HG03571 (cell line): Measurements from ENCODE around the gene CHMP3.
"Not testable (repeated sequence)": the region's sequence is repeated elsewhere in the genome, so short reads cannot be mapped to it uniquely, and the experiment has no call there.

Experiments used
- ATAC-seq: cut with Tn5 transposase; IDR thresholded peaks from one replicate; pipeline ENCODE4 v1.9.1; 2021; ENCODE audit not compliant: unreplicated experiment

Gene CHMP3

DNA sequence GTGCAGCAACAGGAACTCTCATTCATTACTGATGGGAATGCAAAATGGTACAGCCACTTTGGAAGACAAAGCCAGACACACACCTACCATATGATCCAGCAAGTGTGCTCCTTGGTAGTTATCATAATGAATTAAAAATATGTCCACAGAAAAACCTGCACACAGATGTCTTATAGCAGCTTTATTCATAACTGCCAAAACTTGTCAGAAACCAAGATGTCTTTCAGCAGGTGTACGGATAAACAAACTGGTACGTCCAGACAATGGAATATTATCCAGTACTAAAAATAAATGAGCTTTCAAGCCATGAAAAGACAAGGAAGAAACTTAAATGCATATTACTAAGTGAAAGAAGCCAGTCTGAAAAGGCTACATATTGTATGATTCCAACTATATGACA lies 50.4 kb downstream of the CHMP3 start:
- no peak for ATAC-seq

DNA sequence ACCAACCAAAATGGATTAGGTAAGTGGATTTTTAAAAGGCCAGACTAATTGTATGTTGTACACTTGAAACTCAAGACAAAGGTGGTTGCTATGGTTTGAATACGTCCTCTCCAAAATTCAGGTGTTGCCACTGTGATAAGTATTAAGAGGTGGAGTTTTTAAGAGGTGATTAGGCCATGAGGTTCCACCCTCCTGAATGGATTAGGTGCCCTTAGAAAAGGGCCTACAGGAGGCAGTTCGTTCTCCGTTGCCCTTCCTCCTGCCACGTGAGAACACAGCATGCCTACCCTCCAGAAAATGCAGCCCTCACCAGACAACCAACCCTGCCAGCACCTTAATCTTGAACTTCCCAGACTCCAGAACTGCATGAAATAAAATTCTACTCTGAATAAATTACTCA lies 51.2 kb downstream of the CHMP3 start:
- ATAC-seq = no peak

DNA sequence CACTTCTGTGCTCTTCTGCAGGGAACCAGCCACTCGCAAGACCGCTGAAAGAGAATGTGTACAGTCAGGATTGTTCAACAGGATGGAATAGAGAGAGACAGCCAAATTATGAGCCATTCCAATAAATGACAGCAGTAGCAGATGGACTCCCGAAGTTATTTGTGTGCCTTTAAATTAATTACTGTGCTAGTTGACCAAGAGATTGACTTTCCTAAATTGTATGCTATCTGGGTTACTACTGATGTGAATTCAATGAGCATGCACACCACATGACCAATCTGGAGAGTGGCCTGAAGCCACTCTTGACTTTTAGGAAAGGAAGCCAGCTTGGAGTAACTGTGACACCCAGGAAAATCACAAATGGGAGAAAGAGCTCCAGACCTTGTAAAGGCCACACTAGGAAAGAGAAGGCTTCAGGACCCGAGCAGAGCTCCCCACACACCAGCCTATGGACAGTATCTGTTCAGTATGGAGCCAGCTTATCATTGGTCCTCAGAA lies 52.8 kb downstream of the CHMP3 start:
- no peak for ATAC-seq

DNA sequence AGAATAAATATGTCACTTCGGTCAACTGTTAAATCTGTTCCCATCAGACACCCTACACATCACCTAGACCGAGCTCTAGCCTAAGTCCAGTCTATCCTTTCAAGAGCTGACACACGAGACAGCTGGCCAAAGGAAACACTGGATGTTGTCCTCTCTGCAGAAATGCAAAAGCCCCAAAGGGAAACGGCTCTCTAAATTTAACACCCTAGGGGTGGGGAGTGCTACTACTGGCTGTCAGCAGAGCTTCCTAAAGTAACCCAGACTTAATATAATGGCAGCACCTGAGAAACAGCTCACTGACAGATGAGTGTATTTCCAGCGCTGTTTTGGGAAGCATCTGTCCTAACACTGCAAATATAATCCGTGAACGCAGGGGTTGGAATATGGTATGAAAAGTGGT lies 55.6 kb downstream of the CHMP3 start:
- no peak for ATAC-seq

DNA sequence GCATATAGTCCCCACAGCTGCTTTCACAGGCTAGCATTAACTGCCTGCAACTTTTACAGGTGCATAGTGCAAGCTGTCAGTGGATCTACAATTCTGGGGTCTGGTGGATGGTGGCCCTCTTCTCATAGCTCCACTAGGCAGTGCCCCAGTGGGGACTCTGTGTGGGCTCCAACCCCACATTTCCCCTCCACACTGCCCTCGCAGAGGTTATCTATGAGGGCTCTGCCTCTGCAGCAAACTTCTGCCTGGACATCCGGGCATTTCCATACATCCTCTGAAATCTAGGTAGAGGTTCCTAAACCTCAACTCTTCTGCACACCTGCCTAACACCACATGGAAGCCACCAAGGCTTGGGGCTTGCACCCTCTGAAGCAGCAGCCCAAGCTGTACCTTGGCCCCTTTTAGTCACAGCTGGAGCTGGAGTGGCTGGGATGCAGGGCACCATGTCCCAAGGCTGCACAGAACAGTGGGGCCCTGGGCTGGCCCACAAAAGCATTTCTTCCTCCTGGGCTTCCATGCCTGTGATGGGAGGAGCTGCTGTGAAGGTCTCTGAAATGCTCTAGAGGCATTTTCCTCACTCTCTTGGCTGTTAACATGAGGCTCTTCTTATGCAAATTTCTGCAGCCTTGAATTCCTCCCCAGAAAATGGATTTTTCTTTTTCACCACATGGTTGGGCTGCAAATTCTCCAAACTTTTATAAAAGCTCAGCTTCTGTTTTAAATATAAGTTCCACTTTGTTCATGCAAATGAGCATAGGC lies 62.7 kb downstream of the CHMP3 start:
- no peak for ATAC-seq

DNA sequence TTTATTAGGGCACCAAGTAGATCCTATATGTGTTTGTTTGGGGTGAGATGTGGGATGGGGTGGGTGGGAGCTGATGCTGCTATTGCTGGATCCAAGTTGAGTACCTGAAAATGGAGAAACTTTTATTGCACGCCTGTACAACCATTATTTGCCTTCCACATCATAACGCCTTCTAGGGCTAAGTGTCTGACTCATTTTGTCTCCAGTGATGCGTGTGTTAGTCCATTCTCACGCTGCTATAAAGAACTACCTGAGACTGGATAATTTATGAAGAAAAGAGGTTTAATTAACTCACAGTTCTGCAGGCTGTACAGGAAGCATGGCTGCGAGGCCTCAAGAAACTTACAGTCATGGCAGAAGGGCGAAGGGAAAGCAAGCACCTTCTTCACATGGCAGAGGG lies 63.9 kb downstream of the CHMP3 start:
- ATAC-seq = no peak

DNA sequence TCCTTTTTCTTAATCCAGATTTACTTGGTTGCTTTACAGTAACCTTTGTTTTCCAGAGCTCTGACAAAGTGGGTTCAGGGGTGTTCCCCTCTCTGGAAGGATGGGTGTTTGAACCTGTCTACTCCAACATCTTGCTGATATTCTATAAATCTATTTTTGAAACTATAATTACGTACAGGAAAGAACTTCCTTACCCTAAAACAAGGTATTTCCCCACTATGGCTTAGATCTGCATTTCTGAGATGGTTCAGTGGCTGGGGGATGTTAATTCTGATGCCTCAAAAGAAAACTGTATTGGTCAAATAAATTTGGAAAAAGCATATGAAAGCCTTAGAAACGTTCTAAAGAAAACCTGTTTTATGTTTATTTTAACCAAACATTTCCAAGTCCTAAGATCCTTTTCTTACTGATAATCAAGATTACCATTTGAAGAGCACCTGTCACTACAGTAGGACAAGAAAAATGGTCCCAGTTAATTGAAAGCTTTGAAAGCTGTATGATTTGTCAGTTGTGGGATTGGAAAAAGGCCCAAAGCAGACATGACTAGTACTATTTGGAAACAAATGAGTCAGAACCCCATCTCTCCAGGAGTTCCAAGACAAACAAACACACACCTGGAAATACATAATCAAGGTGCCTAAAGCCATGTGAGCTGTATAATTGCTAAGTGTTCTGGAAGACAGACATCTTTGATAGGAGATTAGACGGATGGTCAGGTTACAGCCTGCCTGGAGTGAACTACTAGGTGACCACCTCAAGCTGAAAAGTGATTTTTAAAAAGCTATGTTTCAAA lies 64.6 kb downstream of the CHMP3 start:
- ATAC-seq = no peak

DNA sequence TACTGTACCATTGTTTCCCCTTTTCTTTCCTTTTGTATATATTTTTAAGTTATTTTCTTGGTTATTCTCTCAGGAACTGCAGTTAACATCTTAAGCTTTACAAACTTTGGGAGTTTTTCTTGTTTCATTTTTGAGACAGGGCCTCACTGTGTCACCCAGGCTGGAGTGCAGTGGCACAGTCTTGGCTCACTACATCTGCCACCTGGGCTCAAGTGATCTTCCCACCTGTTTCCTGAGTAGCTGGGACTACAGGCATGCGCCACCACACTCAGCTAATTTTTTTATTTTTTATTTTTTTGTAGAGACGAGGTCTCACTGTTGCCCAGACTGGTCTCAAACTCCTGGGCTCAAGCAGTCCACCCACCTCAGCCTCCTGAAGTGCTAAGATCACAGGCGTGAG lies 66.9 kb downstream of the CHMP3 start:
- not testable (repeated sequence) for ATAC-seq

DNA sequence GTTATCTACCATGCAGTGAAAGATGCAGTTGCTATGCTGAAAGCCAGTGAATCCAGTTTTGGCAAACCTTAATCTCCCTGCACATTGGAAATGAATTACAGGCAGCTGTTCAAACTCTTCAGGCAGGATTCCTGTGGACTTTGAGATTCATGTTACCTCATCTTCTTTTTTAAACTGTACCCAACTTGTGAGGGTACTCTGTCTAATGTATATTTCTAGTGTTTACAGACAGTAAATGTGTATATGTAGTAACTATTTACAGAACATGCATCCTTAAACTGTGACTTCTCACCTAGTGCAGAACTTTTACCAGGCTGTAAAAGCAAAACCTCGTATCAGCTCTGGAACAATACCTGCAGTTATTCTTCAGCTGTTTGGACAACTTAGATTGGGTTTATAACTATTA lies 71.2 kb downstream of the CHMP3 start:
- no peak for ATAC-seq

DNA sequence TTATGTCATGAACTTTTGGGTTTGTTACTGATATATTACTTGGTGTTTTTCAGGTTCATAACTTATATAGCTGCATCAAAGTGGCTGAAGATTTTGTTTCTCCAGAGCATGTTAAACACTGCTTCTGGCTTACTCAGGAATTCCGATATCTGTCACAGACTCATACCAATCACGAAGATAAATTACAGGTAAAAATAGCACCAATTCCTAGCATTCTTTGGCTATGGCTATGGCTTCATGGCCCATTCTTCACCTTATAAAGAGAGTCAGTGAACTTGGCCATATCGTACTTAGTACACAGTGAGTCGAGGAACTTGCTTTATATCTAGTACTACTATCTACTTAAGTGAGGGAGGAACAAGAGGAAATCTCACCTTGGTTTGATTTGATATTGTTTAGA lies 72.2 kb downstream of the CHMP3 start:
- no peak for ATAC-seq

DNA sequence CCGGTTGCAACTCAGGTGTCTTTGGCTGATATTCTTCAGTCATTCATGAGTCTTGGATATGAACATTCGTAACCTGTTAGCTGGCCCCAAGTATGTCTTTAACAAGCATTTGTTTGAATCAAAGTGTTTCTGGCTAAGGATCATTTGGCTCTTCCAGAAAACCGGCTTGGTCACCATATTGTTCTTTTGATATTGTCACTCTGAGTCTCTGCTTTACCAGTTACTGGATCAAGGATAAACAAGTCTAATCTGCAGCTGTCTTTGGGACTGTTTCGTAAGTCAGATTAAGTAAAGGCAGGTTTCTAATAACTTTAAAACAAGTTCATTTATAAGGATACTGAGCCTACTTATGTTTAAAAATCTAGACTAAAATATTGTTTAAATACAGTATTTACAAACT lies 73.0 kb downstream of the CHMP3 start:
- no peak for ATAC-seq

DNA sequence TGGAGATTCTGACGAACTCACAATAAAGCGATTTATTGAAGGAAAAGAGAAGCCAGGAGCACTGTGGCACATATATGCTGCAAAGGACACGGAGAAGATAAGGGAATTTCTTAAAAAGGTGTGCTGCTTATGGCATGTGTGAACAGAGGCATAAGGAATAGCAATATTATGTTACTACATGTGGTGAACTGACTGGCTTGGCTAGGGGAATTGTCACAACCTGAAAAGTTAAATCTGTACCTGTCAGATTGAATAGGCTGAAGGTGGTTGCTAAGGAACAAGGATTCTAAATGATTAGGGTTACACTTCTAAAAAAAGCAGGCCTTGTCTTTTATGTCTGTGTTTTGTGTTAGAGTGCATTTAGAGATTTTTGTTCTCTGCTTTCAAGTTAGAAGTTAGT lies 73.7 kb downstream of the CHMP3 start:
- no peak for ATAC-seq

DNA sequence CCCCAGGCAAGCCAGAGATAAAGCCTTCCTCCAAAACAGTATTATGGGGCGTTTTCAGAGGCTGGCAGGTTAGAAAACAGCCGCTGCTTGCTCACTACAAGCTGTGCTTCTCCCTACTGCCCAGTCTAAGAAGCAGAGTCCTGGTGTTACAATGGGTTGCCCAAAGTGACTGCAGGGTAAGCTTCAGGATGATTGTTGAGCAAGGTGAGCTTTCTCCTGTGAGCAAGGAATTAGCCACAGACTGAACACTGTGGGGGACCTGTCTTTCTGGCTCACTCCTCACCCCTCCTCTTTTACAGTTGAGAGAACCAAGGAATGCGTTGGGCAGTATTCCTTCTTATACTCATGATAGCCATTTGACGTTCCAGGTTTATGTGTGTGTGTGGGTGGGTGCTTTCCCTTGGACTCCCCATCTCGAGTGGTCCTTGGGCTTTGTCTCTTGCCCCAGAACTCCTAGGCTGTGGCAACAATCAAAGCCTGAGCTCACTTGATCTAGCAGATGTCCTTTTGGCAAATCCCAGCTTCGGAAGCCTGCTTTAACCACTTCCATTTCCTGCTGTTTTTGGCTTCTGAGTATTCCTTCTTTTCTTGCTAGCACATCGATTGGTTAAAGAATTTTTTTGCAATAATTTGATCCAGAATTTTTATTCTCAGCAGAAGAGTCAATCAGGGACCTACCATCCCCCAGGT lies 74.5 kb downstream of the CHMP3 start:
- ATAC-seq = no peak

DNA sequence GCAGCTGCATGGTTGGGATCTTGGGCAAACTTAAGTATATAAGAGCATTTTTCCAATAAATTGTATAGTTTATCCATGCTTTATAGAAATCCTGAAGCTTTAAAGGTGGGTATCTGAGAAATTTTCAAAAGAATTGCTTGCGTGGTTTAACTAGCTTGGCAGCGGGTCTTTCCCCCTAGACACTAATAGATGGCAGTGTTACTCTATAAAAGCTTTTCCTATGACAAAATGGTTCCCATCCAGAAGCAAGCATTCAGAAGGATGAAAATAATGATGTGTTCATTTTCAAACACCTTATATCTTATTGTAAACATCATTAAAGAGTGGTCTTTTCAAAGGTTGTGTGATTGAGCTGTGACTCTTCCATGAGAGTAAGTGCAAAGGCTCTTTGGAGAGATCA lies 76.2 kb downstream of the CHMP3 start:
- ATAC-seq = no peak

DNA sequence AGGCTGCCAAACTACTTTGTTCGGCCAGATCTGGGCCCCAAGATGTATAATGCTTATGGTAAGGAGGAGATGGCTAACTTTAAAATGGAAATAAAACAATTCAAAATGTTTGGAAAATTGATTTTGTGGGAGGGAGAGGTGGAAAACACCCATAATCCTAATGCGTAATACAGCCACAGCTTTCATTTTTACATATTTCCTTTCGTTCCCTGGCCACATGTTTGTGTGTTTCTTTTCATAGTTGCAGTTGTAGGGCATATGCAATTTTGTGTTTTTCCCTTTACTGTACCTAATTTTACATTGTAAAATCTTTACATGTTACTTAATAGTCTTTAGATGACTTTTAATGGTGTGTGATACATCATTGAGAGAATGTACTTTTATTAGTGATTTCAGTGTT lies 77.4 kb downstream of the CHMP3 start:
- no peak for ATAC-seq

DNA sequence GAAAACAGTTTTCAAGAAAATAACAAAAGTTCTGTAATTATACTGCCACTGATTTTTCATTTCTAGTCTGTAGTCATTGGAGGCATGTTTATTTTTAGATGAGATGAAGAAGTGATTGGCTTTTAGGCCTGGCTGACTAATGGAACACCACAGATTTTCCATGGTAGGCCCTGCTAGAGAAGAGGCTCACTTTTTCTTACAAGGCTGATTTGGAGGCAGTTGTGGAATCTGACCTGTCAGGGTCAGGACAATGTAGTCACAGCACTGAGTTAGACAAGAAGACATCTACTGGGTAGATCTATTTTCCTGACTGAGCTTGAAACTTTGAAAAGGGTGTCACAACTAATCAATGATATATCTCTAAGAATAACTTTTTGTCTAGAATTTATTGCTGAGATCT lies 78.1 kb downstream of the CHMP3 start:
- ATAC-seq = no peak

DNA sequence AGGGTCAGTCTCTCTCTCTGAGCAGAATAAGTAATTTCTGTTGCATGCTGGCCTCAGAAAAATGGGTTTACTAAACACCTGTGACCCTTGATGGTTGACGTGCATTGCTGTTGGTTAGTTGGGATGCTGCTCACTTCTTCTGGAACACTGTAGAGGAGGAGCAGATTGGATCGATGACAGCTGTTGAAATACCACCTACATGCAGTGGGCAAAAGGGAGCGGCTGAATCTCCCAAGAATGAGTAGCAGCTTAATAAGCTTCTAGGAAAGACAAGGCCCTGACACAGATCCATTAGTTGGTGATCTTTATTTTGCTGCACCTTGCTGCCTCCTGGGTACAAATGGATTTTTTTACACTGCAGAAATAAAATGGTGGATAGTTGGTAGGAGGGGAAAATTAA lies 78.9 kb downstream of the CHMP3 start:
- ATAC-seq = no peak

DNA sequence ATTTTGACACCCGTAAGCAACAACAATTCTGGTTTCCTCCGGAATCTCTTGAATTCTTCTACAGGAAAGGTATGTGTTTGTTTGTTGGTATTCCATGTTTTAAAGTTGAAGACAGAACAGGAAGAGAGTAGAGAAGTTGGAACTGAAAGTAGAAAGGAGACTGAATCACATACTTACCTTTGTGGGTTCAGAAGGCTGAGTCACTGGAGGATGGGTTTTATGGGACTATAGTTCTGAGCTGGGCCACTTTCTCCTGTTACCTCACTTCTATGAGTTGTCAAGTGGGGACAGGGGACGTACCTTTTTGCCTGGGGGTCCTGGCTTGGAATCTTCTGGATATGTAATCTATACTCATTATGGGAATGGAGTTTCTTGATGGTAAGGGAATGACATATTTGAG lies 81.2 kb downstream of the CHMP3 start:
- no peak for ATAC-seq

DNA sequence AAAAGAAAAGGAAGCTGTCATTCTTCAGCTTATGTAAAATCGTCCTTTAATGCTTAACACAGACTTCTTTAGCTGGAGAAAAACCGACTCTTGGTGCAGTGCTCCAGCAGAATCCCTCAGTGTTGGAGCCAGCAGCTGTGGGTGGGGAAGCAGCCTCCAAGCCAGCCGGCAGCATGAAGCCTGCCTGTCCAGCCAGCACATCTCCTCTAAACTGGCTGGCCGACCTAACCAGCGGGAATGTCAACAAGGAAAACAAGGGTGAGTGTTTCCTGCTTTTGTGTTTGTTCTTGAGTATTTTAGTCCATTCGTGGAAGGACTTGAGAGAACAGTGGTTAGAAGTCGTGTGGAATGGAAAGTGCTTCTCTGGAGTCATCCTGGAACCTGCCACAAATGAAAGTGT lies 83.1 kb downstream of the CHMP3 start:
- ATAC-seq = no peak

DNA sequence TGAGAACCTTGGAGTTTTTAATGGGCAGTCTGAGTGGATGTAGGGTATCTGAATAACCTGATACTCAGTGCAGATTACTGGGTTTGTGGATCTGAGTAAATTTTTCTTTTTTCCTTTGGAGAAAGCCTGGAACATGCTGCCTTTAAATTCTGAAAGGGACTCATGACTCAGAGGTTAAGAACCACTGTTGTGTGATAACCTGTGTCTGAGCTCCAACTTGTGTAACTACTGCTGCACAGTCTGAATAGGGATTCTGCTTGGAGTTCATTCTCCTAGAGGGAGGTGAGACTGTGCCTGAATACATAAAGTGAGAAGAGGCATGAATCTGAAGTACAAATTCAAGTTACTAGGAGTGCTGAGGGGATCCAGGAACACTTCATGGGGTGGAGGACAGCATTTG lies 85.9 kb downstream of the CHMP3 start:
- ATAC-seq = no peak

DNA sequence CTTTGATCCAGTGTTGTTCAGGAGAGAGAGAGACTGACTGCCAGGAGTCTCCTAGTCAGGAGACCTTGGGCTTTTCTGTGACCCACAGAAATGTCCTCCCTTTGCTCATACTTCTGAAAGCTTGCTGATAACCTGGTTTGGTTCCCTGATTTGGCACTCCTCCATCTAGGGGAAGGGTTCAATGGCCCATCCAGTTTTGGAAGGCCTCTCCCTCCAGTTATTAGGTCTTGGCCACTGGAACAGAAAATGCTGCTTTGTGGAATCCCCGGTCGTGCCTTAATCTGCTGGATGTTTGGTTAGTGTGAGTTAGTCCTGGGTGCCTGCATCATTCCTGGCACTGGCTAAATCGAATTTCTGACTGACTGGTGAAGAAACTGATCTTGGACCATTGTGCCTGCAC lies 86.3 kb downstream of the CHMP3 start:
- ATAC-seq = no peak

DNA sequence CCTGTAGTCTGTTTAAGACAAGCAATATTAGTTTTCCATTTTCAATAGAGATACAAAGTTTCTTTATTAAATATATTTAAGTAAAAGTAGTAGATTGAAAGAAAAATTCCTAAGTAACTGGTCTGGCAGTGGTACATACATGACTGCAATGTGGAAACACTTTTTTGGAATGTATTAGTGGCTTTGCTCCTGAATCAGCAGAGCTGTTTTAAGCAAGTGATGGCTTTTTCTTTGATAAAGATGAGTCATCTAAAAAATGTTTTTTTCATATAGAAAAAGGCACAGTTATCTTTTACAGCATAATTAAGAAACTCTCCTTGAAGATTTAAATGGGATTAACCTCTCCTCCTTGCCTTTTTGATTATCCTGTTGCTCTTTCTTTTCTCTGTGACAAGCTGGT lies 87.2 kb downstream of the CHMP3 start:
- no peak for ATAC-seq
